Stimulated activated effector memory CD8-positive, alpha-beta T cell treated with anti-CD3 and anti-CD28 coated beads, Interleukin-12 subunit alpha, Interleukin-12 subunit beta, amount 100 ng/mL, for 72 hours (primary cell): ENCODE results near the gene IQGAP2.
"Not testable (repeated sequence)": the region's sequence is repeated elsewhere in the genome, so short reads cannot be mapped to it uniquely, and the experiment has no call there.

ENCODE experiments used
- ATAC-seq: fragments of 150-1000 bp; cut with Tn5 transposase; 2 replicates; pipeline ENCODE4 v1.10.0; 2021
- DNase-seq, 2 donors: peaks; one replicate each; pipeline ENCODE4 v3.0.0; 2021 to 2022; ENCODE audit warnings: low spot score in 2 of 2
- H3K27ac Mint-ChIP-seq: one replicate; pipeline ENCODE4 v1.8.0; 2022; ENCODE audit warnings: mild to moderate bottlenecking, mixed read lengths
- H3K36me3 Mint-ChIP-seq: one replicate; pipeline ENCODE4 v1.8.0; 2022; ENCODE audit warnings: mild to moderate bottlenecking, mixed read lengths
- H3K4me1 Mint-ChIP-seq: one replicate; pipeline ENCODE4 v1.8.0; 2022; ENCODE audit warnings: mixed read lengths
- H3K4me3 Mint-ChIP-seq: one replicate; pipeline ENCODE4 v1.8.0; 2022; ENCODE audit warnings: mild to moderate bottlenecking, mixed read lengths
- H3K9me3 Mint-ChIP-seq: one replicate; pipeline ENCODE4 v1.8.0; 2022; ENCODE audit warnings: mixed read lengths

The IQGAP2 gene

DNA sequence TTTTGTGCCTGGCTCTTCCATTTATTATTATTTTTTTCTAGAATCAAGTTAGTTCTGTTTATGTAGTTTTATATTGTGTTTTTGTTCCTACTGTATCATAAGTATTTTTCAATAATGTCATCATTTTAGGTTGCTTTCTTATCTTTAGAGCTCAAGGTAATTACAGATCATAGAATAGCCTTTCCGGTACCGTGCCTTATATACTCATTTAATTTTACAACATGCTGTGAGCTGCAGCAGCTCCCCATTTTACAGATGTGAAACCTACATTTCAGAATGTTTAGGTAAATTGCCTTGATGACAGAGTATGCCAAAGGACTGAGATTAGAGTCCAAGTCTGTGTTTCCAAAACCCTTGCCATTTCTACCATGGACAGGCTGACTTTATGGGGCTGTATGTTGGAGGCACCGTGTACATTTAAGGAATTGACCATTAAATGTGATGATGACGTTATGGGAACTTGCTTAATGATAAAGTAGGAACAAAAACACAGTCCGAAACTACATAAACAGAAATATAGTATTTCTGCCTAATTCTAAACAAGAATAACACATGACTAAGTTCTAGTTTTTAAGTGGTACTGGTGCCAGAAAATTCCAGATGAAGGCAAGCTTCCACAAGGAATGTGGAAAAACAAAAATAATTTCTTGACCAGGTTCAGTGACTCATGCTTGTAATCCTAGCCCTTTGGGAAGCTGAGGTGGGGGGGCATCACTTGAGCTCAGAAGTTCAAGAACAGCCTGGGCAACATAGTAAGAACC, 97.7 kb downstream of the IQGAP2 start:
- Mint-ChIP-seq H3K9me3 (no peaks in the 10 kb centered on the region), H3K4me3 (no peak overlapping the region), H3K4me1 (peaks cover 63% of the 10 kb centered on the region), H3K36me3 (no peaks in the 10 kb centered on the region), H3K27ac (no peak overlapping the region)
- ATAC-seq (no peak), DNase-seq (no peak)

- H3K27ac Mint-ChIP-seq = peak overlapping the region; percentile 20
- peaks cover 45% of the 10 kb centered on the region for H3K4me1 Mint-ChIP-seq
- ATAC-seq (no peak), DNase-seq (no peak)
- no peak overlapping the region for H3K4me3 Mint-ChIP-seq
- H3K36me3 Mint-ChIP-seq = no peaks in the 10 kb centered on the region
- H3K9me3 Mint-ChIP-seq = no peaks in the 10 kb centered on the region
Measured at GRCh38 chr5:76503929-76504328, 100.8 kb downstream of the IQGAP2 start.

GRCh38 chr5:76504901-76505564, 101.9 kb downstream of the IQGAP2 start:
- ATAC-seq = no peak
- no peak overlapping the region for H3K4me3 Mint-ChIP-seq
- DNase-seq = no peak
- H3K36me3 Mint-ChIP-seq = no peaks in the 10 kb centered on the region
- no peaks in the 10 kb centered on the region for H3K9me3 Mint-ChIP-seq
- H3K4me1 Mint-ChIP-seq = peaks cover 38% of the 10 kb centered on the region
- H3K27ac Mint-ChIP-seq = peak overlapping the region; percentile 20

DNA sequence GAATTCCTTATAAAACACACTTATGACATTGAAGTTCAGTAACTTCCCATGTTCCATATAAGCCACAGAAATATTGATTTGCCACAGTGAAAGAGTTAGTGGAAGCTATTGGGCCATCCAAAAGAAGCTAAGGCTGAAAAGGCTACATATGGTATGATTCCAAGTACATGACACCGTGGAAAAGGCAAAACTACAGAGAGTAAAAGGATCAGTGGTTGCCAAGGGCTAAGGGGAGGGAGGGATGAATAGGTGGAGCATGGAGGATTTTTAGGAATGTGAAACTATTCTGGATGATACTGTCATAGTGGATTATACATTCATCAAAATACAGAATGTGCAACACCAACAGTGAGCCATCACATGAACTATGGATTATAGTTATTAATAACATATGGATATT, 110.4 kb downstream of the IQGAP2 start:
- ATAC-seq (no peak), DNase-seq (no peak)
- Mint-ChIP-seq H3K36me3 (peaks cover 13% of the 10 kb centered on the region), H3K4me3 (no peak overlapping the region), H3K9me3 (no peaks in the 10 kb centered on the region), H3K4me1 (peaks cover 24% of the 10 kb centered on the region), H3K27ac (no peak overlapping the region)

GRCh38 chr5:76514292-76514691, 111.2 kb downstream of the IQGAP2 start:
- H3K4me1 Mint-ChIP-seq = peaks cover 29% of the 10 kb centered on the region
- ATAC-seq (no peak), DNase-seq (no peak)
- no peaks in the 10 kb centered on the region for H3K9me3 Mint-ChIP-seq
- no peak overlapping the region for H3K4me3 Mint-ChIP-seq
- peak overlapping the region; percentile 53 for H3K27ac Mint-ChIP-seq
- peaks cover 13% of the 10 kb centered on the region for H3K36me3 Mint-ChIP-seq

GRCh38 chr5:76514713-76515112, 111.6 kb downstream of the IQGAP2 start:
- ATAC-seq (no peak), DNase-seq (no peak)
- Mint-ChIP-seq H3K4me1 (peaks cover 30% of the 10 kb centered on the region), H3K9me3 (no peaks in the 10 kb centered on the region), H3K4me3 (no peak overlapping the region), H3K36me3 (peaks cover 13% of the 10 kb centered on the region), H3K27ac (peak overlapping the region; percentile 53)

DNA sequence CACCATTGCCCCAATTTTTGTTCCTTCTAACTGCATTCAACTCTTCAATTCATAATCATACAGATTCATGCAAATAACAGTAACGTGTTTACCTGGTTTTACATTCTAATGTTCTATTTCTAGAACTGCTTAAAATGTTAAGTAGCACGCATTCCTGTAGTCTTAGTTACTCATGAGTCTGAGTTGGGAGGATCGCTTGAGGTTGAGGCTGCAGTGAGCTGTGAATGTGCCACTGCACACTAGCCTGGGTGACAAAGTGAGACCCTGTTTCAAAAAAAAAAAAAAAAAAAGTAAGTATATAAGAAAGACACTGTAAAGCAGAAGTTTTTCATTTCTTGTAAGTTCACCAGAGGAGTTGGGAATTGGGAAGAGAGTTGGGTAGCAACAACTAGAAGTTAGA, 114.2 kb downstream of the IQGAP2 start:
- no peaks in the 10 kb centered on the region for H3K9me3 Mint-ChIP-seq
- no peak overlapping the region for H3K4me3 Mint-ChIP-seq
- ATAC-seq = no peak
- H3K36me3 Mint-ChIP-seq = peaks cover 13% of the 10 kb centered on the region
- H3K4me1 Mint-ChIP-seq = peaks cover 35% of the 10 kb centered on the region
- no peak for DNase-seq
- no peak overlapping the region for H3K27ac Mint-ChIP-seq

GRCh38 chr5:76518246-76518645, 115.2 kb downstream of the IQGAP2 start:
- H3K4me1 Mint-ChIP-seq = peaks cover 44% of the 10 kb centered on the region
- H3K27ac Mint-ChIP-seq = not testable (repeated sequence)

DNA sequence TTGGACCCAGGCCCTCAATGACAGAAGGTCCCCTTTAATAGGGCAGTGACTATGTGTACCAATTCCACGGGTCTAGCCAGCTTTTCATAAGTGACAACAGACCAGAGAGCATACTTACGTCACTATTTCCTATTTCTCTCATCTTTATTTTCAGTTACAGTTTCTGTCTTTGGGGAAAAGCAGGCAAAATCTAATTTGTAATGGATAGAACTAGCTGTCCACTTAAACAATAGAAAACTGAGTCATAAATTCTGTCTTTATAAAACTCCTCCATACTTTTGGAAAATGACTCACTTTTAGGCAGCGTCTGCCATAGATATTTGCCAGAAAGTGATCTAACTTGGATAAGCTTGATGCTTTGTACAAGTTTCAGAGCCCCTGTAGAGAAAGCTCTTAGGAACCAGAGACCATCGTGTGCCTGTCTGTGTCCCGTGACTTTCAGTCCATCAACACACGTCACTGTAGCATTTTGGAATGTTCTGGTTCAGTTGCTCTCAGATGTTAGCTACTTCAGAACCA, 118.2 kb downstream of the IQGAP2 start:
- peaks cover 55% of the 10 kb centered on the region for H3K4me1 Mint-ChIP-seq
- DNase-seq (no peak), ATAC-seq (peak; percentile 89)
- H3K27ac Mint-ChIP-seq = peak overlapping the region; percentile 97
- no peaks in the 10 kb centered on the region for H3K9me3 Mint-ChIP-seq
- no peaks in the 10 kb centered on the region for H3K36me3 Mint-ChIP-seq
- H3K4me3 Mint-ChIP-seq = peak overlapping the region; percentile 65

More at GRCh38 chr5:76518246-76518645, 115.2 kb downstream of the IQGAP2 start:
- H3K9me3 Mint-ChIP-seq, H3K4me3 Mint-ChIP-seq, DNase-seq, ATAC-seq: not testable (repeated sequence)
- H3K36me3 Mint-ChIP-seq = peaks cover 13% of the 10 kb centered on the region

- H3K27ac Mint-ChIP-seq = peak overlapping the region; percentile 58
- no peak for DNase-seq
Measured at GRCh38 chr5:76522103-76522935, 119.2 kb downstream of the IQGAP2 start.

DNA sequence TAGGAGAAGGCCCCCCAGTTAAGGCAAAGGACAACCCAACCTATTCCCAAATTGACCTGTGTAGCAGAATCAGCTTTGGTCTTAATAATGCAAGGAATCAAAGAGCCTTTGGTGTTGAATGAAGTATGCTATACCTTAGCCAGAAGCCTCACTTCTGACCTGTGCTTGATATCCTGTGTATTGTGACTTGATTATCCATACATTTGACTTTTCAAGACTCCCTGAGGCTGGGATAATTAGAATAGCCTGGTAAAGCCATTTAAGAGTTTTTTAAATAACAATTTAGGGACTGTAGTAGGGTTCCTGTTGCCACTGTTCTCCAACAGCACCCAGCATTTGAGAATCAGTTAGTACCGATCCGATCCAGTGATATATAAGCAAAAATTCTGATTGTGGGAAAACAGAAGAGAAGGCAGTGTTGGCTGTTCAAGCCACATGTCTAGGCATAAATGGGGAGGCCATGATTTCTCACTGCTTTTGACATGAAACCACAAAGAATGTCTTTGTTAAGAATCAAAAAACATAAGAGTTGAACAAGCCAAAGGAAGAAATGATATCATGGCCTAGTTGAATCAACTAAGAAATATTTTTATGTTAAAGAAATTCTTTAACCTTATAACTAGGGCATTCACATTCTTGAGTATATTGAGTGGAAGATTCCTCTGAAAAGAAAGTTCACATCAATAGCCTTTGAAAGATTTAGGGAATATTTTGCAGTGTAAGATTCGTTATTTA, 121.2 kb downstream of the IQGAP2 start:
- DNase-seq (no peak), ATAC-seq (no peak)
- peaks cover 3% of the 10 kb centered on the region for H3K9me3 Mint-ChIP-seq

More at GRCh38 chr5:76522103-76522935, 119.2 kb downstream of the IQGAP2 start:
- Mint-ChIP-seq H3K4me1 (peaks cover 64% of the 10 kb centered on the region), H3K9me3 (no peaks in the 10 kb centered on the region), H3K36me3 (no peaks in the 10 kb centered on the region), H3K4me3 (peak overlapping the region; percentile 6)
- peak; percentile 79 for ATAC-seq

DNA sequence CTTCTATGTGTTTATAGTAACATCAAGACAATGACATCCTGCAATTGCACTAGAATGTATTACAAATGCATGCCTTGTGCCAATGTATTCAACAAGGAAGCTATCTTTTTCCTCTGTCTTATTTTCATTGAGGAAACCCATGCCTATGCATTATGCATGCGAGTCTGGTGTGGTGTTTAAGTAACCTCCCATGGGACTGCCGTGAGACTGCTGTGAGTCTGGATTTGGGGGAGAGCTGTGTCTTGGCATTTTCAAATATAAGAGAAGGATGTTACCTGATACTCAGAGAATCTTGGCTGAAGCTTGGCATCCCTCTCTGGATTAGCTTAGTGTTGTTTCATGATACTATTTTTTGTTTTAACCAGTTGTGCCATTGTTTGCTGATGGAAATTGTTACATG, 121.8 kb downstream of the IQGAP2 start:
- DNase-seq (no peak), ATAC-seq (no peak)
- Mint-ChIP-seq H3K4me1 (peaks cover 76% of the 10 kb centered on the region), H3K9me3 (peaks cover 3% of the 10 kb centered on the region), H3K27ac (no peak overlapping the region), H3K4me3 (no peak overlapping the region), H3K36me3 (no peaks in the 10 kb centered on the region)

More for the DNA sequence above, 121.2 kb downstream of the IQGAP2 start:
- Mint-ChIP-seq H3K4me1 (peaks cover 78% of the 10 kb centered on the region), H3K27ac (peak overlapping the region; percentile 58), H3K4me3 (no peak overlapping the region), H3K36me3 (no peaks in the 10 kb centered on the region)

GRCh38 chr5:76525956-76526355, 122.9 kb downstream of the IQGAP2 start:
- ATAC-seq = no peak
- H3K4me3 Mint-ChIP-seq = no peak overlapping the region
- peaks cover 3% of the 10 kb centered on the region for H3K9me3 Mint-ChIP-seq
- DNase-seq = no peak
- no peaks in the 10 kb centered on the region for H3K36me3 Mint-ChIP-seq
- H3K4me1 Mint-ChIP-seq = peaks cover 73% of the 10 kb centered on the region
- H3K27ac Mint-ChIP-seq = no peak overlapping the region

DNA sequence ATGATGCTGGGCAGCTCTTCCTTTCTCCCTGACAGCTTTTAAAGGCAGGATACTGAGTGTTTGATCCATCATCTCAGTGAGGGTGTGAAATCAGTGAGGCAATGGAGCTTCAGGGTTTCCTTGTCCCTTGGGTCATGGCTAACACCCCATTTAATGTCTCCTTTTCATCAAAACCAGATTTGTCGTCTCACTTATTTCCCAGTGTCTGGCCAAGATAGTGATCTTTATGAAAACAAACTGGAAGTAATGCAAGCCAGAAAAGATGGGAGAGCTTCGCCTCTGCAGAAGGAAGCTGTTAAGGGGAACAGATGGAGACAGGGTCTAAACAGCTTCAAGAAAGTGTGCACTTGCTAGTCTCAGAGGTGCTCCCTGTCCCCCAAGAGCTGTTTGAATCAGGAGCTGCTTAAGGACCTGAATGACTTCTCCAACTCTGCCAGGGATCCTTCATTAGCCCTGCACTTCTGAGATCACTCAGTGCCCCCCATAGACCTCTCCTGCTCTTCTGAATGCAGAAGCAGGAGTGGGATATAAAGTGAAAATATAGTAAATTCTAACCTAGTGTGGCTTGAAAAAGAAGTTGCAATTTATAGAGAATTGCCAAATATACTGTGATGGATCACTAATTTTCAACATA, 124.0 kb downstream of the IQGAP2 start:
- Mint-ChIP-seq H3K36me3 (no peaks in the 10 kb centered on the region), H3K4me1 (peaks cover 66% of the 10 kb centered on the region)

More for the DNA sequence above, 124.0 kb downstream of the IQGAP2 start:
- ATAC-seq (no peak), DNase-seq (no peak)
- H3K4me3 Mint-ChIP-seq = no peak overlapping the region
- H3K27ac Mint-ChIP-seq = peak overlapping the region; percentile 57
- H3K9me3 Mint-ChIP-seq = peaks cover 3% of the 10 kb centered on the region
